ENCODE results near the gene KIF19.

Gene KIF19

DNA sequence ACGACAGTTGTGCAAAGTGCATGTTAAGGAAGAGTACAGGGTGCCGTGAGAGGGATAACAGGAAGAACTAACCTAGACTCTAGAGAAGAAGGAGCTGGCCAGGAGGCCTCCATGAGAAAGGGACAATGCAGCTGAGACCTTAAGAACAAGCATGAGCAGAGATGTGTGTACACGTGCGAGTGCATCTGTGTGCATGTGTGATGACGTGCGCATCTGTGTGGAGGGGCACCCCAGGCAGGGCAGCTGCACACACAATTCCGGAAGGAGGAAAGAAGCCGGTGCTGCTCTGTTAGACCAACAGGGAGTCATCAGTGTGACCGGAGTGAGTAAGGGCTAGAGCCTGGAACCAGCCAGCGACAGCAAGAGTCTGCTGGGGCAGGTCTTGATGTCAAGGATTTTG, 7.6 kb upstream of the KIF19 start:
- no peak overlapping the region for H3K4me3 ChIP-seq (ENCODE audit: low read depth, low read length)
- DNase-seq (ENCODE audit: low read depth) = no peak
- no peak for TF ChIP-seq CTCF (IDR thresholded peaks at IDR 0.05; ENCODE audit: low read depth, low read length)
- TF ChIP-seq, protein P1, sequence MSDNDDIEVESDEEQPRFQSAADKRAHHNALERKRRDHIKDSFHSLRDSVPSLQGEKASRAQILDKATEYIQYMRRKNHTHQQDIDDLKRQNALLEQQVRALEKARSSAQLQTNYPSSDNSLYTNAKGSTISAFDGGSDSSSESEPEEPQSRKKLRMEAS (IDR thresholded peaks at IDR 0.05; ENCODE audit: low read depth, low read length) = no peak
- TF ChIP-seq MYC (IDR thresholded peaks at IDR 0.05; ENCODE audit: low read depth, low read length) = no peak
- no peak for TF ChIP-seq POLR2A (IDR thresholded peaks at IDR 0.05; ENCODE audit: extremely low read depth, insufficient read length)

GRCh38 chr17:74324521-74324920, 1.5 kb upstream of the KIF19 start:
- TF ChIP-seq CTCF (IDR thresholded peaks at IDR 0.05; ENCODE audit: low read depth, low read length) = no peak
- TF ChIP-seq POLR2A (IDR thresholded peaks at IDR 0.05; ENCODE audit: extremely low read depth, insufficient read length) = no peak
- TF ChIP-seq, protein P1 (IDR thresholded peaks at IDR 0.05; ENCODE audit: low read depth, low read length) = no peak
- no peak for TF ChIP-seq MYC (IDR thresholded peaks at IDR 0.05; ENCODE audit: low read depth, low read length)
- H3K4me3 ChIP-seq (ENCODE audit: low read depth, low read length) = no peak overlapping the region
- no peak for DNase-seq (ENCODE audit: low read depth)

DNA sequence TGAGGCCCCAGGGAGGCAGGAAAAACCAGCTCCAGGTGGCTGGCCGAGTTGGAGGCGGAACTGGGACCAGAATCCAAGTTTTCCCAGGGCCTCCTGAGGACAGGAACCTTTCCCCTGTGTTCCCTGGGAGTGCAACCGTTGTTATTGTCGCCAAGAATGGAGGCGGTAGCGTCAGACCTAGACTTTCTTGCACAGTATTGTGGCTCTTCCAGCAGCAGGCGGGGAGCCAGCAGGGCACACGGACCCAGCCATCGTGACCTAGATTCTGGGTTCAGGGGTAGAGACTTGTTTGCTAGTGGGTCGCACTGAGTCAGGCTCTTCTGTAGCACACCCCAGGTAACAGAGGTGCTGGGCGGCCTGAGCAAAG, 667 bp upstream of the KIF19 start:
- TF ChIP-seq CTCF (IDR thresholded peaks at IDR 0.05; ENCODE audit: low read depth, low read length) (no peak), POLR2A (IDR thresholded peaks at IDR 0.05; ENCODE audit: extremely low read depth, insufficient read length) (no peak), MYC (IDR thresholded peaks at IDR 0.05; ENCODE audit: low read depth, low read length) (no peak)
- TF ChIP-seq, protein P1 (IDR thresholded peaks at IDR 0.05; ENCODE audit: low read depth, low read length) = no peak
- no peak for DNase-seq (ENCODE audit: low read depth)
- H3K4me3 ChIP-seq (ENCODE audit: low read depth, low read length) = no peak overlapping the region

GRCh38 chr17:74326506-74326905, 480 bp downstream of the KIF19 start:
- H3K4me3 ChIP-seq (ENCODE audit: low read depth, low read length) = no peak overlapping the region
- no peak for TF ChIP-seq POLR2A (IDR thresholded peaks at IDR 0.05; ENCODE audit: extremely low read depth, insufficient read length)
- no peak for TF ChIP-seq MYC (IDR thresholded peaks at IDR 0.05; ENCODE audit: low read depth, low read length)
- TF ChIP-seq, protein P1 (IDR thresholded peaks at IDR 0.05; ENCODE audit: low read depth, low read length) = no peak
- TF ChIP-seq CTCF (IDR thresholded peaks at IDR 0.05; ENCODE audit: low read depth, low read length) = no peak
- DNase-seq (ENCODE audit: low read depth) = no peak

DNA sequence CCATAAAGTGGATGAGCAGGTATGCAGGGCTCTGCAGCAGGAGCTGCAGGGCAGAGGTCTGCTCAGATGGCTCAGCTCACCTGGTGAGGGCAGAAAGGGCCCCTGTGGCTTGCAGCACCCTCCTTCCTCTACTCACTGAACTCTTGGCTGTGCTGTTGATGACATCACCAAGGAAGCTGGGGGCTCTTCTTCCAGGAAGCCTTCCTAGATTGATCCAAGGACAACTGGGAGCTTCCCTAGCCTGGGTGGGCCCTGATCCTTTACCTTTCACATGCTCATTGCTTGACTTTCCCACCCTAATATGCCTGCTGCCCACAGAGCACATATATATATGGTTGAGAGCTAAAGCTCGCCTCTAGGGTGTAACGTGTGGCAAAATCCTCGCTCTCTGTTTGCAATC, 2.5 kb downstream of the KIF19 start:
- no peak overlapping the region for H3K4me3 ChIP-seq (ENCODE audit: low read depth, low read length)
- no peak for TF ChIP-seq MYC (IDR thresholded peaks at IDR 0.05; ENCODE audit: low read depth, low read length)
- TF ChIP-seq CTCF (IDR thresholded peaks at IDR 0.05; ENCODE audit: low read depth, low read length) = no peak
- TF ChIP-seq, protein P1 (IDR thresholded peaks at IDR 0.05; ENCODE audit: low read depth, low read length) = no peak
- no peak for TF ChIP-seq POLR2A (IDR thresholded peaks at IDR 0.05; ENCODE audit: extremely low read depth, insufficient read length)
- no peak for DNase-seq (ENCODE audit: low read depth)

DNA sequence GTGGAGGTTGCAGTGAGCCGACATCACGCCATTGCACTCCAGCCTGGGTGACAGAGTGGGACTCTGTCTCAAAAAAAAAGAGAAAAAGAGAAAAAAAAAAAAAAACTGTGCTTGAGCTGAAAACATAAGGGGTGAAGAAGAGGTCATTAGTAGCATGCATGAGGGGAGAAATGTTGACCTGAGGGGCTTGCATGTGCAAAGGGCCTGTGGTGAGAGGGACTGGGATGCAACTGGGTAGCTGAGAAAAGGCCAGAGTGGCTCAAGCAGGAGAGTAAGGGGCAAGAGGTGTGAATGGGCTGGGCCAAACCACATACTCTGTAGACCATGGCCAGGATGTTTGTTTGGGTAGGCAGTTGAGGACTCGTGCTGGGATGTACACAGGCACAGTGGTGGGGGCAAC, 3.4 kb downstream of the KIF19 start:
- TF ChIP-seq POLR2A (IDR thresholded peaks at IDR 0.05; ENCODE audit: extremely low read depth, insufficient read length) (no peak), CTCF (IDR thresholded peaks at IDR 0.05; ENCODE audit: low read depth, low read length) (no peak), MYC (IDR thresholded peaks at IDR 0.05; ENCODE audit: low read depth, low read length) (no peak)
- TF ChIP-seq, protein P1 (IDR thresholded peaks at IDR 0.05; ENCODE audit: low read depth, low read length) = no peak
- DNase-seq (ENCODE audit: low read depth) = no peak
- H3K4me3 ChIP-seq (ENCODE audit: low read depth, low read length) = no peak overlapping the region
